HG03280 (cell line): Measurements from ENCODE around the gene NTRK1.

Experiments
- ATAC-seq: cut with Tn5 transposase; IDR thresholded peaks from one replicate; pipeline ENCODE4 v1.9.1; 2021; ENCODE audit warnings: mild to moderate bottlenecking, moderate library complexity; ENCODE audit not compliant: unreplicated experiment

The NTRK1 gene

DNA sequence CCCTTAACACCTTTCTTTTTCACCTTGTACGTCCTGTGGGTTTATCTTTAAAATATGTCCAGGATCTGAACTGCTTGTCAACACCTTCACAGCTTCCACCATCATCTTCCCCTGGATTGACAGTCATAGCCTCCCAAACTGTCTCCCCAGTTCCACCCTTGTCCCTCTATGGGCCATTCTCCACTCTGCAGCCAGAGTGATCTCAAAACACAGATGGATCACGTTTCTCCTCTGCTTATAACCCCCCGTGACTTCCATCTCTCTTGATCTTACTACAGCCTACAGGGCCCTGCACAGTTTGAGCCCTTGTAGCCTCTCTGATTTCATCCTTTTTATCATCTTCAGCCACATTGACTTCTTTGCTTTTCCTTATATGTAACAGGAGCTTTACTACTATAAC is 6.0 kb upstream of the NTRK1 start:
- ATAC-seq = no peak

DNA sequence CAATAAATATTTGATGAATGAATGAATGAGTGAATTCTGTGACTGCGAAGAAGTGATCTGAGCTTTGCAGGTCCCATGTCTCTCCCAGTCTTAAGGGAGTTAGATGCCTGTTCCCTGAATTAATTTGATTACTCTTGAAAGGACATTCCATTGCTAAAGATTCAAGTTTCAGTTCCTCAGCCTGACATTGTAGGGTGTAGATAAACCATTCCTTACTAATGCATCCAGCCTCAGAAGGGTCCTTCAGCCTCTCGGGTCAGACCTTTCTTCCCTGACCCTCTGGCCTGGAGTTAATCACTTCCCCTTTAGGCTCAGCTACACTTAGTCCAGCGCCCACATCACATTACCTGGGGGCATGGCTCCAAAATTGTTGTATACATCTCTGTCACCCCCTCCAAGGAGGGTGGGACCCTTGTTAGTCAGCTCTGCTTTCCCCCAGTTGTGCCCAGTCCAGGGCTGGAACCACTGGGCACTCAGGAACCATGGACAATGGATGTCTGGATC is 4.3 kb upstream of the NTRK1 start:
- no peak for ATAC-seq

DNA sequence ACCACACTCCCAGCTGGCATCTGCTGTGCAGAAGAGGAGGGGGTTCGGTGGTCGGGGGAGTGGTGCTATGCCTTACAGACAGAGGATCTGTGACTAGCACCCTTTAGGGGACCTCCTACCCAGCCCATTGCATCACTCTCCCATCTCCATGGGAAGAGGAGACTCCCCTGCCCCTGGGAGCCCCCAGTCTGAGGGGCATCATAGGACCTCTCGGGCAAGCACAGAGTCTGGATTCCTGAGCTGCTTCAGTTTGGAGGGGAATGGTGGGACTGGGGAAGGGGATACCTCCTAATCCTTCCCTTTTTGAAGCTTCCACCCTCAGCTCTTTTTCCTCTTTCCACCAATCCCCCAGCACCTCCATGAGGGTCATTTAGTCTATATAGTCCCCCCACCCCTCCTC is 3.1 kb upstream of the NTRK1 start:
- ATAC-seq = no peak

DNA sequence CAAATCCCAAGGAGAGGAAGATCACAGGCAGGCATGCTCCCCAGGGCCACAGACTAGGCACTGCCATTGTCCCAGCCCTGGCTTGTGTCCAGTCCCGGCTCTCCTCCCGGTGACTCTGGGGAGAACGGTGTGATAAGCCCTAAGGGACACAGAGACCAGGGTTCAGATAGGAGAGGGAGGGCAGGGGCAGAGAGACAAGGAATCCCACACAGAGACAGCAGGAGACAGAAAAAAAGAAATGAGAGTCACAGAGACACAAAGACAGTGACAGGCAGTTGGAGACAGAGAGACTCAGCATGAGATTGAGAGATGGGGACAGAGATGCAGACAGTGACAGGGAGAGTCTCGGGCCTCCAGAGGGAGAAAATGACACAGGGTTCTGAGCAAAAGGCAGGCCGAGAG is 2.1 kb upstream of the NTRK1 start:
- no peak for ATAC-seq

DNA sequence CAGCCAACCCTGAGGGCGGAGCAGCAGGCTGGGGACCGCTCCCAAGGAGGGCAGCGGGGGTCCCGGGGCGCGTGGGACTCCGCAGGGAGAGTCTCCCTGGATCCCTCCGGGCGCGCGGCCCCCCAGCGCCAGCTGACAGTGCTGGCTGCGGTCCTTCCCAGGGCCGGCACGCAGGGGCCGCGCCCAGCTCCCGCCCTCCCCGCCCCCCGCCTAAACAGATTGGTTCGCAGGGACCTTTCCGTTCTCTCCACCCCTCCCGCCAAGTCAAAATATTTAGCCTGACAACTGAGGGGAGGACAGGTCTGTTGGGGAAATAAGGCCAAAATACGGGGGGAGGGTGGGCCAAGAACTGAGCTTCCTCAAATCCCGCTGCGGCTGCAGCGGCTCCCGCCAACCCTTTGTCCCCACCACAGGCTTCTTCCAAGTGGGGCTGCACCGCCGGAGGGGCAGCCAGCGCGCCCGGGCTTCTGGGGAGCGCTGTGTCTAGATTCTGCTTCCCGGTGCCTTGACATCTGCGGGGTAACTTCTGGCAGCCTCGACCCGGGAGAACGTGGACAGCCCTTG is 1.6 kb upstream of the NTRK1 start, which contains the start of gene INSRR:
Gene INSRR (minus strand): TSS at position 159 of the 564 bp plus-strand sequence. CDS start 496 bp downstream, outside the sequence.
- no peak for ATAC-seq

DNA sequence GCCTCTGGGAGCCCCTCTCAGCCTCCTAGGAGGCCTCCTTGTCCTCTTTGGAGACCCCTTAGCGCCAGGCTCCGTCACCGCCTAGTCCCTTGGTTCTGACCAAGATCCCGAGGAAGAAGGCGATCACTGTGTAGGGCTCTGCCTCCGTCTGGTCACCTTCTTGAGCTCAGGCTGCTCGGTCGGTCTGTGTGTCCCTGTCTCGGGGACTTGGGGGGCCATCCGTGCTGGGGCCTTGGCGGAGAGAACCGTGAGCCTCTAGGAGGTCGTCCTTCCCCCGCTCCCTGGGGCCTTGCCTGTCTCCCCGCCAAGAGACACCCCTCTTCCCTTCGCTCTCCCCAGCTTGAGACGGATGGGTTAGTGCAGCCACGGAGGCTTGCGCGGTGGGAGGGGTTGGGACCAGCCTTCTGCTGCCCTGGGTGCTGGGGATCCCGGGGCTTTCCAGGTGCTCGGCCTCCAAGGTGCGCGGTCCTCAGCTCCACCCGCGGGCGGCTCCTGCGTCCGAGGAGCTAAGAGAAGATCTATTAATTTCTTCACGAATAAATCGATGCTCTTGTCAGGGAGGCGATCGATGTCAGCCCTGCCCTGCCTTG is 1.0 kb upstream of the NTRK1 start:
- ATAC-seq = no peak

DNA sequence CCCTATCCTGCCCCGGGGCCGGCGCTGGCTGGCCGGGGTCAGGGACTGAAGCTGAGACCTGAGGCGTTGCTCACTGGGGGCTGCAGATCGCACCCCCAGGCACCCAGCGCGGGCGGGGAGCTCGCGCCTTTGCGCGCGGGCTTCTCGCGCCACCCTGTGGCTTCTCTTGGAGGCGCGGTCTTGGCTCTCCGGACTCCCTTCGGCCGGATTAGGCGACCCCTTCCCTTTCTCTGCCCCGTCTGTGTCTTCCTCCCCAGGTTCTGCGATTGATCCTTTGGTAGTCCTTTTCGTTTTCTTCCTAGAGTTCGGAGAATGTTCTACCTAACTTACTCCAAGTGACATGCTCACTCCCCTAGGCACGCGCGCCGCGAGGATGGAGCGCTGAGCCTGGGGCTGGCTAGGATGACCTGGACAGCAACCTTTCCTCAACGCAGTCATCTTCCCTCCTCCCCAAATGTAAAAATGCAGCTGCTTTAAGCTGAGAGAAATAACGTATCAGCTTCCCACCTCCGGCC is 495 bp upstream of the NTRK1 start:
- ATAC-seq = no peak

DNA sequence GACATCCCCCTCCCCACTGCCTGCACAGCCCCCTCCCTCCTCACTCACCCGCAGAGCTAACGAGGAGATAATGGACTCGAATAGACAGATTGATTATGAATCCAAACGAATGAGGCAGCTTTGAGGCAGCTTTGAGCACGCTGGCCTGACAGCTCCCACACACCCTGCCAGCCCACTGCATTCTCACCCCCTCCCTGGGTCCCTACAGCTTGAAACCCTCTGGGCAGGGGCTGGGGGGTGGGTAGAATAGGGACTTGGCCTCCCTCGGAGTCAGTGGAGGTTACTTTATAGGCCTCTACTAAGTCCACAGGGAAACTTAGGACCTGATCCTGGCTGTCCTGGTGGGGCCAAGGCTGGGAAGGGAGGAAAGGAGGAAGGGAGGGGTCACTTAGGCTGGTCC is 1.9 kb downstream of the NTRK1 start:
- ATAC-seq = no peak

DNA sequence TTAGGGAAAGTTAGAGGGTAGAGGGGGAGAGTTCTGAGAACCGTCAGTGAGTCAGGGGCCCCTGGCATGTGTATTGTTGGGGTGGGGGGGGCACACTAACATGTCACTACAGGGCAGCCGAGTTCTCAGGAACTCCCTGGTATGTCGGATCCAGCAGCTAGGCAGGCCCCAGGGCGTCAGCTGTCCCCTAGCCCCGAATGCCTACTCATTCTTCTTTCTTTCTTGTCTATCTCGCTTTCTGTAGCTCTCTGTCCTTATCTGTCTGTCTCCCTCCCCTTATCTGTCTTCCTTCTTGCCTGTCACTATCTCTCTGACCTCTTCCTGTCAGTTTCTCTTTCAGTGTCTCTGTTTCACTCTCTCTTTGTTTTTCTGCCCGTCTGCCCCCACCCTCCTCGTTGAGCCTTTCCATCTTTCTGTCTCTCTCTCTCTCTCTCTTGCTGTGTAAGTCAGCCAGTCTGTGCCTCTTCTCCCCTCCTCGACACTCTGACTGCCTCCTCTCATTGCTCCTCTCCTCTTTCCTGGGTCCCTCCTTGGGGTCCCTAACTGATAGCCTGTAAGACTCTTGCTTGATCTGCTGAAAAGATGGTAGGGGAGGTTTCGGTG is 2.4 kb downstream of the NTRK1 start:
- no peak for ATAC-seq

DNA sequence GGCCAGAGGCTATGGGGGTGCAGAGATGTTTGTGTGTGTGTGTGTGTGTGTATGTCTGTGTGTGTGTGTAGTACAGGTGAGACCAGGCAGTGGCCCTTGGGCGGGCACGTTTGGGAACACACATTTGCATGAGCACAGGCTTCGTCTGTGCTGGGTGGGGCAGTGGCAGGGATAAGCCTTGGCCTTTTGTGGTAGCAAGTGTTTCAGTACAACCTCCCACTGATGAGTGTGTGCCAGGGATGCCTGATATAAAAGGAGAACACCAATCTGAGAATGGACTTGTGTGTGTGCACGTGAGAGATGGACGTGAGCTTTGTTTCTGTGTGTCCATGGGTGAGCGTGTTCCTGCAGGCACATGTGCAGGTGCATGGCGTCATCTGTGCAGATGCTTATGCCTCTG is 3.0 kb downstream of the NTRK1 start:
- ATAC-seq = no peak

DNA sequence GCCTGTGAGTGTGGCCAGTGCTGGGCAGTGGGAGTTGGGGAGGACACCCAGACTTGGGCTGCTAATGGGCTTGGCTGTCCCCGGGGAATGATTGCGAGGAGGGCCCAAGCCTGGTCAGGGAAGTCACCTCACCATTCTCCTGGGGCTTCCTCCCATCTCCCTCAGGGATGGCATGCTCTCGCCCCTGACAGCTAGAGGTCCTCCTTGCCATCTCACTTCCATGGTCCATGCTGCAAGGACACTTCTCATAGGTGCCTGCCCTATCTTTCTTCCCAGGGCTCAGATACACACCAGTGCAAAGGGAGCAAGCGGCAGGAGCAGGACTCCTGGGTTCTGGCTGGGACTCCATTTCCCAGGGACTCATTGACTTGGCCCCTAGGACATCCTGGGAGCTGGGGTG is 4.1 kb downstream of the NTRK1 start:
- no peak for ATAC-seq

DNA sequence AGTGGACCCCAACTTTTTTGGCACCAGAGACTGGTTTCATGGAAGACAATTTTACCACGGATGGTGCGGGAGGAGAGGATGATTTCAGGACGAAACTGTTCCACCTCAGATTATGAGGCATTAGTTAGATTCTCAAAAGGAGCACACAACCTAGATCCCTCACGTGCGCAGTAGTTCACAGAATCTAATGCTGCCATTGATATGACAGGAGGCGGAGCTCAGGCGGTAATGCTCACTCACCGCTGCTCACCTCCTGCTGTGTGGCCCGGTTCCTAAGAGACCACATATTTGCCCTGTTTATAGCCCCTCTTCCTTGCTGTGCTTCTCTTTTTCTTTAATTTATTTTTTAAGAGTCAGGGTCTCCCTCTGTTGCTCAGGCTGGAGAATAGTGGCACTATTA is 4.6 kb downstream of the NTRK1 start:
- no peak for ATAC-seq

DNA sequence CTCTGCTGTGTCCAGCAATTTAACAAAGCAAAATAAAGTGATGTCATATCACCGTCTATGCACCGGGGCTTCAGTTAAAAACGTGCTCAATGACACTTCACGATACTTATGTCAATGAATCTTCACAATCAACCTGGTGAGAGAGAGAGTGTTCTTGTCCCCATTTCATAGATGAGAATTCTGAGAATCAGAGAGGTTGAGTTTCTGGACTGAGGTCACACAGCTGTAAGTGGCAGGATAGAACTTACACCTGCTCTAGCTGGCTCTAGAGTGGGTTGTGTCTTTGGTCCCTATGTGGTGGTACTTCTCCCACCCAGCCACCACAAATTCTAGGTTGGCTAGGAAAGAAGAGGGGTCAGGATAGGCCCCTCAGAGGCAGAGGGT is 5.2 kb downstream of the NTRK1 start:
- ATAC-seq = no peak

DNA sequence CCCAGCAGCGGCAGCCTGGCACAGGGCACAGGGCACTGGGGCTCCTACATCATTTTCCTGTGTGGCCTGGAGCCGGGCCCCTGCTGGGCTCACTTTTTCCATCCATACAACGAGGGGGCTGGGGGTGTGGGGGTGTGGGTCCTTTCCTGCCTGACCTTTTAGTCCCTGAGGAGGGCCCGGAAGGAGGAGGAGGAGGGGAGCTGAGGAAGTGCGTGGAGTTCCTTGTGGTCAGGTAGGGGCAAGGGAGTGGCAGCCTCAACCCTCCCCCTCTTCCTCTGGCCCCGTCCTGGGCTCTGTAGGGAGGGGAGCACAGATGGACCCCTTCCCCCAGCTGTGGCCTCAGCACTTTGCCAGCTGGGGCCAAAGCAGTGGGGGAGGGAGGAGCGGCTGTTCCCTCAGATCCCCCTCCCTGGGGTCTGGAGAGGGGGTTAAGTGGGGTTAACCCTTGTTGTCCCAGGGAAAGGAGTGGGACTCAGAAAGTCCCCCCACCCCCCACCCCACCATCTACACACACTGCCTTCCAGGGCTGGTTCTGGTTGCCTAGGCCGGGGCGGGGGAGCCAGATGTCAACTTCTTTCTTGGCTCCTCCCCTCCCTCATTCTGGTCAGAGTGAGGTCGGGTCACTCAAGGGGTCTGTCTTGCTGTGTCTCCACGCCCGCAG is 5.7 kb downstream of the NTRK1 start:
- ATAC-seq = no peak

DNA sequence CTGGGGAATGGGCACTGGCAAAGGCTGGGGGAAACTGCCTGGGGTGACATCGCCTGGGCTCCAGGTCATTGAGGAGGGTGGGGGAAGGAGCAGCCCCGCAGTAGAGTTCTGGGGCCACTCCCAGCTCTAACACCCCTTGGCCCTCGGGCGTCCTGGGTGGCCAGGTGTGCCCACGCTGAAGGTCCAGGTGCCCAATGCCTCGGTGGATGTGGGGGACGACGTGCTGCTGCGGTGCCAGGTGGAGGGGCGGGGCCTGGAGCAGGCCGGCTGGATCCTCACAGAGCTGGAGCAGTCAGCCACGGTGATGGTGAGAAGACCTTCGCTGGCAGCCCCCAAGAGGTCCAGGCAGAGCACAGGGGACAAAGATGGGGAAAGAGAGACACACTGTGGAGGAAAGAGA is 7.7 kb downstream of the NTRK1 start:
- no peak for ATAC-seq

DNA sequence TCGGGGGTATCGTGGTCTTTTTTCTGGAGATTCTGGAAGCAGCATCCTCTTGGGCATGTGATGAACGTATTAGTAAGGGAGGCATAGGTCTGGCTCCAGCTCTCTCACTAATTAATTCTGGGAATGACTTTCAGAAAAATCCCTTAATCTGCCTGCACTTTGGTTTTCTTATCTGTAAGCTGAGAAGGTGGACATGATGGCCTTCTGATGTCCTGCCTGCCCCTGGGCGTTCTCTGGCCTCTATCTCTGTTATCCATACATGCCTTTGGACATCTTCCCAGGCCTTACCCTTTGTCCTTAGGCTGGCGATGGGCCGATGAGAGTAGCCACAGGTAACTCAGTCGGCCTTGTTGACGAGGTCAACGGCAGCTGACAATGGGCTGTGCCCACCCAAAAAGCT is 8.8 kb downstream of the NTRK1 start:
- ATAC-seq = no peak

DNA sequence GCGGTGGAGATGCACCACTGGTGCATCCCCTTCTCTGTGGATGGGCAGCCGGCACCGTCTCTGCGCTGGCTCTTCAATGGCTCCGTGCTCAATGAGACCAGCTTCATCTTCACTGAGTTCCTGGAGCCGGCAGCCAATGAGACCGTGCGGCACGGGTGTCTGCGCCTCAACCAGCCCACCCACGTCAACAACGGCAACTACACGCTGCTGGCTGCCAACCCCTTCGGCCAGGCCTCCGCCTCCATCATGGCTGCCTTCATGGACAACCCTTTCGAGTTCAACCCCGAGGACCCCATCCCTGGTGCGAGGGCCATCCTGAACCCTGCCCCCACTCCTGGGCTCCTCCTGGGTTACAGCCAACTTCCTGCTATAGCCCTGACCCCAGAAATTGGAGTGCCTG is 13.0 kb downstream of the NTRK1 start:
- ATAC-seq = no peak

DNA sequence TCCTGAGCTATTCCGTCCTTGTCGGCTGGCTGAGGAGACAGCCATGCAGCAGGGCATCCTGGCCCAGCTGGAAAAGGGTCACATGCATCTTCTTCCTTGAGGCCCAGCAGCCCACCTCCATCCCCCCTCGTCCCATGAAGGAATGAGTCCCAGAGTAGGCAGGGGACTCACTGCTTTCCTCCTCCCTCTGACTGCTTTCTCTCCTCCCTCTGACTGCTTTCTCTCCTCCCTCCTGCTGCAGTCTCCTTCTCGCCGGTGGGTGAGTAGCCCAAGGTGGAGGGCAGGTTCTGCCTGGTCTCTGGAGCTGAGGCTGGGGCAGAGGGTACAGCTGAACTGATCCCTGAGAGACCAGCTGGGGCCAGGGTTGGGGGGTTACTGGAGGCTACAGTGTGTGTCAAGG is 13.5 kb downstream of the NTRK1 start:
- ATAC-seq = no peak

DNA sequence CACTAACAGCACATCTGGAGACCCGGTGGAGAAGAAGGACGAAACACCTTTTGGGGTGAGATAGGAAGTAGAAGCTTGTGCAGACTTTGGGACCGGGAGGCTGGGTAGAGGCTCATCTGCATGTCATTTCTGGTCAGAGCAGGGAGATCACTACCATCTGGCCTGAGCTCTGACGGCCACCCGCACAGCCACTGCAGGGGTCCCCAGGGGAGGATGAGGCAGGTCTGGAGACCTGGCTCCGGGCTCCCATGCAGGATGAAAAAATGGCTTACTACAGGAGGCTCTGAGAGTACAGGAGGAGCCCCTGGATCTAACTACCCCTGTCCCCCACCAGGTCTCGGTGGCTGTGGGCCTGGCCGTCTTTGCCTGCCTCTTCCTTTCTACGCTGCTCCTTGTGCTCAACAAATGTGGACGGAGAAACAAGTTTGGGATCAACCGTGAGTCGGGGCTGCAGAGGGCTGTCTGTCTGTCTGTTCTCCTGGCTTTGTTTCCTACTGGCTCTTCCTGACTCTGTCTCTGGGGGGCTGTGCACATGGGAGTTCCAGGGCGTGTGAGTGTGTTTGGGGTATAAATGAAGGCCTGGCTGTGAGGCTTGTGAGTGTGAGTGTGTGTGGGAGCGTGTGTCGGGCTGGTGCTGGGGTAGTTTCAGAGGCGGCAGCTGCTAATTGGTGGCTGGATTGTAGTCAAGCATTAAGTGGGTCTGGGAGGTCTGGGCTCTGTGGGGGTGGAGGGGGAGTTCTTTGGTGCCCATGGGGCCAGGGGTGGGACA is 14.1 kb downstream of the NTRK1 start:
- no peak for ATAC-seq

DNA sequence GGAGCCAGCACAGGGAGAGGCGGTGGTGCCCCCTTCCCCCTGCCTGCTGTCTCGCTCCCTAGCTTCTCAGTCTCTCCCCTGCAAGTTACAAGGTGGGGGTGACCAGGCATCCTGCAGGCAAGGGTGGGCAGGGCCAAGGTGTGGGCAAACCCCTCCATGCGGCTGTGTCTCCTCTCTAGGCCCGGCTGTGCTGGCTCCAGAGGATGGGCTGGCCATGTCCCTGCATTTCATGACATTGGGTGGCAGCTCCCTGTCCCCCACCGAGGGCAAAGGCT is 14.6 kb downstream of the NTRK1 start:
- ATAC-seq = no peak

DNA sequence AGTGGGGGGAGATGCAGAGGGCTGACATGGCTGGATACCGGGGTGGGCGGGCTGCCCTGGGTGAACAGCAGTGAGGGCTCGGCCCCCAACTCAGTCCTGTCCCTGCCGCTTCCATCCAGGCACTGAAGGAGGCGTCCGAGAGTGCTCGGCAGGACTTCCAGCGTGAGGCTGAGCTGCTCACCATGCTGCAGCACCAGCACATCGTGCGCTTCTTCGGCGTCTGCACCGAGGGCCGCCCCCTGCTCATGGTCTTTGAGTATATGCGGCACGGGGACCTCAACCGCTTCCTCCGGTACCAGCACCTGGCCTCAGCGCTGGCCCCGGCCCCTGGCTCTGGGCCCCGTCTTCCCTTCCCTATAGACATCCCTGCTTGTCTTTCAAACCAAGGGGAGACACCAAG is 15.6 kb downstream of the NTRK1 start:
- no peak for ATAC-seq
